ENCODE measurements around the gene LRRFIP2. TPM values are rescaled to one million over a fixed set of nuclear protein-coding genes. Genes with fewer than 3 reads are reported as not detected.

The LRRFIP2 gene
- total and polyA plus RNA-seq, 2 of the 8 experiments (the other 6 are each of a cell fraction or from before 2014, with no cell fraction given) = 8.8 to 25.6 TPM

GRCh38 chr3:37173806-37174205 is 576 bp downstream of the LRRFIP2 start (continued):
- TF ChIP-seq CBX8 (IDR thresholded peaks at IDR 0.05; ENCODE audit: borderline replicate concordance, low read depth, low read length) = no peak
